GM12892 (cell line): ENCODE measurements around the gene TFEB.

Source experiments
- POLR2A ChIP-seq: IDR thresholded peaks from 2 replicates; pipeline ENCODE4 v1.6.1; 2011; ENCODE audit warnings: low read depth, low read length, control low read depth
- POLR2AphosphoS5 ChIP-seq: IDR thresholded peaks from 2 replicates; pipeline ENCODE4 v1.6.1; 2011; ENCODE audit warnings: low read depth, low read length, control low read depth
- TAF1 ChIP-seq: IDR thresholded peaks from 2 replicates; pipeline ENCODE4 v1.6.1; 2011; ENCODE audit warnings: low read depth, mild to moderate bottlenecking, control low read depth, low read length, borderline replicate concordance

GRCh38 chr6:41784581-41785171 lies 49.3 kb upstream of the TFEB start:
- TF ChIP-seq TAF1 (no peak), POLR2AphosphoS5 (no peak), POLR2A (no peak)
